ENCODE results near the gene KRTAP27-1.

GRCh38 chr21:30349572-30349971 lies 12.1 kb upstream of the KRTAP27-1 start:
- TF ChIP-seq POLR2A (IDR thresholded peaks at IDR 0.05), result no peak
- TF ChIP-seq POLR2AphosphoS5 (IDR thresholded peaks at IDR 0.05), result no peak
